A549 (cell line): ENCODE data around the gene PLCXD3. TPM values are rescaled to one million over a fixed set of nuclear protein-coding genes. Genes with fewer than 3 reads are reported as not detected.

Experiments used
- ATAC-seq, 2 experiments: fragments of 200-7000 bp in 1 of 2; fragments of >200 bp in 1 of 2; cut with Nextera tagmentation in 1 of 2; cut with Tn5 transposase in 1 of 2; 3 replicates each; pipeline versions ENCODE4 v1.8.0 to v1.9.1; 2018 to 2020; ENCODE audit warnings: mild to moderate bottlenecking in 1 of 2, moderate library complexity in 1 of 2
- CTCF ChIA-PET: fragments of 300-600 bp; sonication (Branson Sonifier 250); formaldehyde crosslinking; extraction: SDS; loops from one replicate; lab custom pipeline; 2021; ENCODE audit warnings: antibody characterized with exemption, inconsistent platforms; lab: Yijun Ruan, JAX
- POLR2A ChIA-PET: fragments of 350-600 bp; formaldehyde crosslinking; extraction: SDS; loops from one replicate; lab custom pipeline; 2021; ENCODE audit warnings: antibody characterized with exemption, inconsistent platforms; lab: Yijun Ruan, JAX
- DNase-seq, 2 experiments: peaks; one replicate each; pipeline versions ENCODE4 v3.0.0 to v3.0.0-alpha.2; 2011 to 2016; ENCODE audit warnings: low read depth in 1 of 2, low spot score in 1 of 2
- FAIRE-seq: peaks from 2 replicates; lab custom pipeline; 2011; peaks lifted over from hg19 to GRCh38; lab: Jason Lieb, UNC
- H3K27ac ChIP-seq, 2 experiments: fragments of >200 bp; sonication (Bioruptor Twin); formaldehyde crosslinking; 3 replicates each; pipeline ENCODE4 v1.5.1; 2016 to 2017
- H3K4me1 ChIP-seq: fragments of >200 bp; sonication (Bioruptor Twin); formaldehyde crosslinking; 3 replicates; pipeline ENCODE4 v1.6.1; 2016
- H3K4me2 ChIP-seq: fragments of >200 bp; sonication (Bioruptor Twin); formaldehyde crosslinking; 3 replicates; pipeline ENCODE4 v1.6.1; 2016
- H3K4me3 ChIP-seq: fragments of >200 bp; sonication (Bioruptor Twin); formaldehyde crosslinking; 3 replicates; pipeline ENCODE4 v1.5.1; 2016
- H3K9me3 ChIP-seq: fragments of >200 bp; sonication (Bioruptor Twin); formaldehyde crosslinking; 3 replicates; pipeline ENCODE4 v1.6.1; 2016
- CBX2 ChIP-seq: fragments of 200-600 bp; sonication (generic); IDR thresholded peaks from 2 replicates; pipeline ENCODE4 v1.6.1; 2016; ENCODE audit warnings: low read depth, mild to moderate bottlenecking, borderline replicate concordance
- CEBPB ChIP-seq, 2 experiments: fragments of >200 bp in 1 of 2; sonication (Bioruptor Twin) in 1 of 2; formaldehyde crosslinking in 1 of 2; IDR thresholded peaks; 2 replicates each; pipeline ENCODE4 v1.6.1; 2012 to 2016
- CHD2 ChIP-seq: fragments of 150-350 bp; IDR thresholded peaks from 2 replicates; pipeline ENCODE4 v1.6.1; 2014; ENCODE audit warnings: low read length; ENCODE audit not compliant: partially characterized antibody
- EHMT2 ChIP-seq: fragments of 200-600 bp; sonication (generic); IDR thresholded peaks from 2 replicates; pipeline ENCODE4 v1.6.1; 2016; ENCODE audit warnings: antibody characterized with exemption, low read depth, mild to moderate bottlenecking, moderate library complexity
- EP300 ChIP-seq, 2 experiments: fragments of >200 bp; sonication (Bioruptor Twin); formaldehyde crosslinking; IDR thresholded peaks; 2 replicates in 1 of 2; 3 replicates in 1 of 2; pipeline ENCODE4 v1.6.1; 2016 to 2017
- FOSL2 ChIP-seq, 2 experiments: fragments of 450-650 bp in 1 of 2; fragments of >200 bp in 1 of 2; sonication (Bioruptor Twin) in 1 of 2; formaldehyde crosslinking; IDR thresholded peaks; 2 replicates each; pipeline versions ENCODE4 v1.5.0 to v1.6.1; 2016 to 2020; ENCODE audit warnings: mild to moderate bottlenecking in 1 of 2, moderate library complexity in 1 of 2
- GATA3 ChIP-seq: IDR thresholded peaks from 2 replicates; pipeline ENCODE4 v1.6.1; 2012; ENCODE audit warnings: borderline replicate concordance
- HOXA7 ChIP-seq: fragments of 250-450 bp; sonication (Bioruptor Pico); IDR thresholded peaks from 2 replicates; pipeline ENCODE4 v1.5.0; 2020; ENCODE audit warnings: mild to moderate bottlenecking, moderate library complexity
- HOXB13 ChIP-seq: fragments of 250-450 bp; sonication (Bioruptor Pico); IDR thresholded peaks from 2 replicates; pipeline ENCODE4 v1.5.0; 2020; ENCODE audit warnings: low read depth, mild to moderate bottlenecking, moderate library complexity
- JUNB ChIP-seq: fragments of >200 bp; sonication (Bioruptor Twin); formaldehyde crosslinking; IDR thresholded peaks from 2 replicates; pipeline ENCODE4 v1.6.1; 2016
- KDM1A ChIP-seq: fragments of 200-600 bp; sonication (generic); IDR thresholded peaks from 2 replicates; pipeline ENCODE4 v1.6.1; 2016; ENCODE audit warnings: low read depth, mild to moderate bottlenecking
- MAFK ChIP-seq: fragments of 450-650 bp; IDR thresholded peaks from 2 replicates; pipeline ENCODE4 v1.6.1; 2014; ENCODE audit not compliant: partially characterized antibody
- MAZ ChIP-seq: fragments of 150-350 bp; IDR thresholded peaks from 2 replicates; pipeline ENCODE4 v1.6.1; 2014; ENCODE audit warnings: antibody characterized with exemption, low read depth, low read length, borderline replicate concordance
- NFE2L2 ChIP-seq: fragments of 150-350 bp; conservative IDR thresholded peaks from 2 replicates; pipeline ENCODE4 v1.6.1; 2014; ENCODE audit warnings: low read length
- NR3C1 ChIP-seq: fragments of >200 bp; sonication (Bioruptor Twin); formaldehyde crosslinking; IDR thresholded peaks from 3 replicates; pipeline ENCODE4 v1.6.1; 2017
- POLR2A ChIP-seq: IDR thresholded peaks from 2 replicates; pipeline ENCODE4 v1.6.1; 2012; ENCODE audit warnings: mild to moderate bottlenecking, low read length
- POLR2AphosphoS2 ChIP-seq: conservative IDR thresholded peaks from 2 replicates; pipeline ENCODE4 v1.6.1; 2012; ENCODE audit warnings: low read length, improper control_type of control experiment, inconsistent platforms
- RAD21 ChIP-seq, 2 experiments: fragments of >200 bp in 1 of 2; sonication (Bioruptor Twin) in 1 of 2; formaldehyde crosslinking in 1 of 2; IDR thresholded peaks in 1 of 2; conservative IDR thresholded peaks in 1 of 2; 2 replicates in 1 of 2; 3 replicates in 1 of 2; pipeline ENCODE4 v1.6.1; 2012 to 2018; ENCODE audit warnings: inconsistent platforms in 1 of 2
- RARB ChIP-seq: fragments of 250-450 bp; sonication (Bioruptor Pico); IDR thresholded peaks from 2 replicates; pipeline ENCODE4 v1.8.0; 2021; ENCODE audit warnings: mild to moderate bottlenecking, moderate library complexity
- RCOR1 ChIP-seq: fragments of 150-350 bp; IDR thresholded peaks from 2 replicates; pipeline ENCODE4 v1.6.1; 2014; ENCODE audit warnings: antibody characterized with exemption, low read length, low read depth
- SREBF2 ChIP-seq: fragments of 450-650 bp; IDR thresholded peaks from 2 replicates; pipeline ENCODE4 v1.6.1; 2014; ENCODE audit warnings: mild to moderate bottlenecking, moderate library complexity
- TFCP2L1 ChIP-seq: fragments of 250-450 bp; sonication (Bioruptor Pico); IDR thresholded peaks from 2 replicates; pipeline ENCODE4 v1.5.0; 2021; ENCODE audit warnings: mild to moderate bottlenecking
- ZC3H11A ChIP-seq: fragments of 450-650 bp; IDR thresholded peaks from 2 replicates; pipeline ENCODE4 v1.6.1; 2014; ENCODE audit warnings: antibody characterized with exemption, mild to moderate bottlenecking
- ZFP36 ChIP-seq: fragments of 450-650 bp; IDR thresholded peaks from 2 replicates; pipeline ENCODE4 v1.6.1; 2014; ENCODE audit warnings: borderline replicate concordance; ENCODE audit not compliant: partially characterized antibody
- ZSCAN20 ChIP-seq: fragments of 250-450 bp; sonication (Bioruptor Pico); IDR thresholded peaks from 2 replicates; pipeline ENCODE4 v1.8.0; 2022; ENCODE audit warnings: mild to moderate bottlenecking, moderate library complexity
- WGBS: methylation state at CpG from one replicate; pipeline ENCODE4 v1.1.6; 2017; ENCODE audit errors: missing lambda C conversion rate; 5-methylcytosine and 5-hydroxymethylcytosine counted together
- polyA plus RNA-seq, 4 experiments: library from polyadenylated mRNA; depleted of rRNA in 3 of 4; stranded (reverse); fragments of >200 nt; fragmentation: RNase III in 1 of 4; extraction: RNeasy Plus Mini Kit Qiagen cat#74134 plus additional on column Dnase treatment in 1 of 4; gene quantifications; 2 replicates in 3 of 4; 3 replicates in 1 of 4; pipeline ENCODE4 v1.2.3, GENCODE V29; 2011 to 2017
- TF ChIP-seq, protein P1 (sequence below): IDR thresholded peaks from 2 replicates; pipeline ENCODE4 v1.6.1; 2012
- TF ChIP-seq, protein P2 (sequence below): IDR thresholded peaks from 2 replicates; pipeline ENCODE4 v1.6.1; 2012; ENCODE audit warnings: low read depth, borderline replicate concordance
- TF ChIP-seq, protein P3 (sequence below): fragments of >200 bp; sonication (Bioruptor Twin); formaldehyde crosslinking; IDR thresholded peaks from 3 replicates; pipeline ENCODE4 v1.6.1; 2016

PLCXD3 gene
- polyA plus RNA-seq, 2 of the 4 experiments (the other 2 are of a cell fraction): 1.2 to 1.6 TPM

DNA sequence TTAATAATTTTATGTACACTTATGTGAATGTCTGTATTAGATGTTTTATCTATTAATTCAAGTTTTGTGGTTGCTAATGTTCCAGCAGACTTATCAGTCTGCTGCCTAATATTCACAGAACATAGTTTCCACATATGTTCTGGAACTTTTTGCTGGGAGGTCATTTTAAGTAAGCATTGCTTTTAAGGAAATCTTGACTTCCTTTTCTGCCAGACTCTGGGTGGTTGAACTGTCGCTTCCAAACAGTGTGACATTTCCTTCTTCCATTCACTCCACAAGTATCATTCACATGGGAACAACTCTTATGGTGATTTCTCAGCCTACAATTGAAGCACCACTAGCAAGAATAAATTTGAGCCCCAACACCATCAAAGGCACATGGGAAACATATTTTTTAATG is 82.9 kb downstream of the PLCXD3 start:
- ChIA-PET CTCF (no interaction called here), POLR2A (no interaction called here)
- Histone ChIP-seq H3K4me3 (no peak overlapping the region), H3K27ac (no peak overlapping the region), H3K4me2 (no peak overlapping the region), H3K9me3 (no peaks in the 10 kb centered on the region), H3K4me1 (peaks cover 4% of the 10 kb centered on the region; the same call in 1 of the 3 replicates)
- WGBS: 86% methylated on average over 1 of the region's 1 CpG
- ATAC-seq (no peak), DNase-seq (no peak), FAIRE-seq (no peak)
- TF ChIP-seq EHMT2 (no peak), RAD21 (conservative IDR thresholded peaks at IDR 0.05 in 1 of 2, IDR thresholded peaks at IDR 0.05 in 1 of 2) (no peak), ZC3H11A (no peak), KDM1A (no peak), RCOR1 (no peak), RARB (no peak), HOXB13 (CRISPR knock-in tag) (no peak), ZFP36 (no peak), TFCP2L1 (CRISPR knock-in tag) (no peak), CBX2 (no peak), EP300 (IDR thresholded peaks at IDR 0.05) (no peak), HOXA7 (no peak), NR3C1 (no peak), FOSL2 (IDR thresholded peaks at IDR 0.05) (no peak), FOSL2 (CRISPR knock-in tag; IDR thresholded peaks at IDR 0.05) (no peak), GATA3 (no peak), CEBPB (IDR thresholded peaks at IDR 0.05) (no peak), ZSCAN20 (CRISPR knock-in tag) (no peak)
- TF ChIP-seq, protein P1, sequence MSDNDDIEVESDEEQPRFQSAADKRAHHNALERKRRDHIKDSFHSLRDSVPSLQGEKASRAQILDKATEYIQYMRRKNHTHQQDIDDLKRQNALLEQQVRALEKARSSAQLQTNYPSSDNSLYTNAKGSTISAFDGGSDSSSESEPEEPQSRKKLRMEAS: no peak
- TF ChIP-seq, all 56 proteins: peak for 0

DNA sequence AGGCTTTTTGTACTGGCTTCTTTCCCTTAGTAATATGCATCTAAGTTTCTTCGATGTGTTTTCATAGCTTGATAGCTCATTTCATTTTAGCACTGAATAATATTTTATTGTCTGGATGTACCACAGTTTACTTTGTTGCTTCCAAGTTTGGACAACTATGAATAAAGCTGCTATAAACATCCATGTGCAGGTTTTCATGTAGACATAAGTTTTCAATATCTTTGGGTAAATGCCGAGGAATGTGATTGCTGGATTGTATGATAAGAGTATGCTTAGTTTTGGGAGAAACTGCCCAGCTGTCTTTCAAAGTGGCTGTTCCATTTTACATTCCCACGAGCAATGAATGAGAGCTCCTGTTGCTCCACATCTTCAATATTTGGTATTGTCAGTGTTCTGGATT is 84.7 kb downstream of the PLCXD3 start:
- TF ChIP-seq POLR2A: no peak
- TF ChIP-seq GATA3: no peak
- TF ChIP-seq CHD2: no peak
- no peak for TF ChIP-seq ZFP36
- no peak for TF ChIP-seq NFE2L2
- no peak for TF ChIP-seq TFCP2L1 (CRISPR knock-in tag)
- TF ChIP-seq, protein P2, sequence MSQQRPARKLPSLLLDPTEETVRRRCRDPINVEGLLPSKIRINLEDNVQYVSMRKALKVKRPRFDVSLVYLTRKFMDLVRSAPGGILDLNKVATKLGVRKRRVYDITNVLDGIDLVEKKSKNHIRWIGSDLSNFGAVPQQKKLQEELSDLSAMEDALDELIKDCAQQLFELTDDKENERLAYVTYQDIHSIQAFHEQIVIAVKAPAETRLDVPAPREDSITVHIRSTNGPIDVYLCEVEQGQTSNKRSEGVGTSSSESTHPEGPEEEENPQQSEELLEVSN: no peak
- no peak for TF ChIP-seq RARB
- no peak for TF ChIP-seq FOSL2 (IDR thresholded peaks at IDR 0.05)
- no peak for TF ChIP-seq FOSL2 (CRISPR knock-in tag; IDR thresholded peaks at IDR 0.05)
- TF ChIP-seq, protein P3, sequence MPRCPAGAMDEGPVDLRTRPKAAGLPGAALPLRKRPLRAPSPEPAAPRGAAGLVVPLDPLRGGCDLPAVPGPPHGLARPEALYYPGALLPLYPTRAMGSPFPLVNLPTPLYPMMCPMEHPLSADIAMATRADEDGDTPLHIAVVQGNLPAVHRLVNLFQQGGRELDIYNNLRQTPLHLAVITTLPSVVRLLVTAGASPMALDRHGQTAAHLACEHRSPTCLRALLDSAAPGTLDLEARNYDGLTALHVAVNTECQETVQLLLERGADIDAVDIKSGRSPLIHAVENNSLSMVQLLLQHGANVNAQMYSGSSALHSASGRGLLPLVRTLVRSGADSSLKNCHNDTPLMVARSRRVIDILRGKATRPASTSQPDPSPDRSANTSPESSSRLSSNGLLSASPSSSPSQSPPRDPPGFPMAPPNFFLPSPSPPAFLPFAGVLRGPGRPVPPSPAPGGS: no peak
- Histone ChIP-seq H3K4me1 (no peaks in the 10 kb centered on the region), H3K4me3 (no peak overlapping the region), H3K27ac (no peak overlapping the region), H3K4me2 (no peak overlapping the region), H3K9me3 (no peaks in the 10 kb centered on the region)
- CTCF ChIA-PET: no interaction called here
- ATAC-seq (no peak), DNase-seq (no peak), FAIRE-seq (no peak)
- POLR2A ChIA-PET: no interaction called here
- 79% methylated on average over 3 of the region's 3 CpGs for WGBS

DNA sequence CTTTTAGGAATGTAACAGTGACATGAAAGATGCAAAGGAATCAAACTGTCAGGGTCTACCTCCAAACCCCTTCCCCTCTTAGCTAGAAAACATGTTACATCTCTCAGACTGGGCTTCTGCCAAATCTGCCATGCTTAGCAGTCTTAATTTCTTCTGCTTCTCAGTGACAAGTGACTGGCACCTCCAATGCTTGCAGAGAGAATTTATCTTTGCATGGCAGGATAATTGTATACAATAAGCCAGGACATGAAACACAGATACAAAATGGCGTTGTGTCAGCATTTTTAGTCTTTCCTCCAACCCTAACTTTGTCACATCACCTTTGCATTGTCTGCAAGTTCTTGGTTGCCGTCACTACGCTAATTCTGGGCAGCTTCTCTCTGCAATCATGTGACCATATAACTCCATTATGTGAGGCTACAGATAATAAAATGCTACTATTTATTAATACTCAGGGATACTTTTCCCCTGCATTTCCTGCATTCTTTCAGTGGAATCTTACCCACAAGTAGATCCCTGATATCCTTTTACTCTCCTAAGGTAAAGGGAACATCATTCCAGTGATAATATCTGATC is 89.8 kb downstream of the PLCXD3 start:
- no peak overlapping the region for H3K4me3 ChIP-seq
- FAIRE-seq (no peak), DNase-seq (no peak), ATAC-seq (no peak)
- peak overlapping the region in 1 of 2 experiments; percentile 38; a peak in 1 of 6 replicates for H3K27ac ChIP-seq
- no peak overlapping the region for H3K4me2 ChIP-seq
- WGBS: 91% methylated on average over 3 of the region's 3 CpGs
- CTCF ChIA-PET: no interaction called here
- peaks cover 29% of the 10 kb centered on the region for H3K4me1 ChIP-seq
- TF ChIP-seq MAFK: peak; percentile 90
- TF ChIP-seq SREBF2: no peak
- TF ChIP-seq, protein P1: no peak
- no peak for TF ChIP-seq POLR2AphosphoS2
- TF ChIP-seq, protein P3: no peak
- TF ChIP-seq JUNB: no peak
- no peak for TF ChIP-seq MAZ
- H3K9me3 ChIP-seq: no peaks in the 10 kb centered on the region
- POLR2A ChIA-PET: no interaction called here
